SK-N-MC (cell line): ENCODE measurements around the gene JMJD7.

Experiments used
- EZH2 ChIP-seq: fragments of 200-600 bp; sonication (generic); IDR thresholded peaks from one replicate; pipeline ENCODE4 v1.6.1; 2017; ENCODE audit warnings: antibody characterized with exemption
- POLR2AphosphoS5 ChIP-seq: IDR thresholded peaks from 2 replicates; pipeline ENCODE4 v1.6.1; 2012; ENCODE audit warnings: mild to moderate bottlenecking, low read depth, low read length, borderline replicate concordance

DNA sequence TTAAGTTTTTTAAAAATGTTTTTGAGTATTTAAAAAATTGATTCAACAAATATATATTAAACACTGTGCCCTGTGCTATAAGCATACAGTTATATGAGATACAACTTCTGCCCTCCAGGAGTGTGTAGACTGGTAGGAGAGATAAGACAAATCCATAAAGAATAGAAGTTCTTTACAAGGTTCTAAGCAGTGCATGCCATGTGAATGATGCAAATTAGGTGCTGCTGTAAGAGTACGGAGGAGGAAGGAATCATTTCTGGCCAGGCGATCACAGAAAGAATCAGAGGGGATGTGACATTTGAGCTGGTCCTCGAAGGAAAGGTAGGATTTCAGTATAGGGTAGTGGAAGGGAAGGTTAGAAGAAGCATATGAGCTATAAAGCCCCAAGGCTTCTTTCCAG is 39.6 kb upstream of the JMJD7 start:
- TF ChIP-seq EZH2 (no peak), POLR2AphosphoS5 (no peak)
